Measurements from ENCODE around the gene CABP1.

- TF ChIP-seq CTCF (IDR thresholded peaks at IDR 0.05), result no peak
- no peak for TF ChIP-seq EZH2 (IDR thresholded peaks at IDR 0.05; ENCODE audit: borderline replicate concordance, insufficient read depth, low read depth, low read length, poor library complexity, severe bottlenecking)
Observed at GRCh38 chr12:120625557-120626419, 14.6 kb upstream of the CABP1 start.

Data from B cell (primary cell).